Body of pancreas (tissue), 4 donors: ENCODE results near the gene TMCO1. TPM values are rescaled to one million over a fixed set of nuclear protein-coding genes. Genes with fewer than 3 reads are reported as not detected.
A peak's percentile ranks its signal among the peaks of the same experiment; 100 is the strongest.

ENCODE experiments used
- ATAC-seq: fragments of 150-250 bp; one replicate; pipeline ENCODE4 v1.9.1; 2016
- DNase-seq, 4 donors: peaks; one replicate each; pipeline ENCODE4 v3.0.0-alpha.2; 2019
- H3K27ac ChIP-seq, 4 donors: fragments of 200-600 bp; sonication (generic); 1 replicate in 3 of 4; 2 replicates in 1 of 4; pipeline versions ENCODE4 v1.5.1 to v1.6.1; 2016 to 2019; ENCODE audit warnings: mild to moderate bottlenecking in 1 of 4, mixed read lengths in 1 of 4, moderate library complexity in 1 of 4
- H3K27me3 ChIP-seq, 2 donors: fragments of 200-600 bp; sonication (generic); one replicate each; pipeline ENCODE4 v1.6.0; 2016; ENCODE audit warnings: mild to moderate bottlenecking in 1 of 2
- H3K36me3 ChIP-seq, 2 donors: fragments of 200-600 bp; sonication (generic); replicated peaks in 1 of 2; 2 replicates each; pipeline ENCODE4 v1.5.1; 2016; ENCODE audit warnings: low read depth in 2 of 2; ENCODE audit not compliant: insufficient read depth in 1 of 2
- H3K4me1 ChIP-seq: fragments of 200-600 bp; sonication (generic); one replicate; pipeline ENCODE4 v1.6.0; 2016
- H3K4me3 ChIP-seq, 2 donors: fragments of 200-600 bp; sonication (generic); 1 replicate in 1 of 2; 2 replicates in 1 of 2; pipeline ENCODE4 v1.5.1; 2016 to 2019
- H3K9me3 ChIP-seq, 3 donors: fragments of 200-600 bp; sonication (generic); 1 replicate in 2 of 3; 2 replicates in 1 of 3; pipeline ENCODE4 v1.5.1; 2016
- CTCF ChIP-seq, 7 experiments: fragments of 450-650 bp in 4 of 7; fragments of 200-600 bp in 3 of 7; sonication (generic) in 3 of 7; IDR thresholded peaks; one replicate each; pipeline ENCODE4 v1.5.1; 2016 to 2019; ENCODE audit warnings: antibody characterized with exemption in 7 of 7
- POLR2A ChIP-seq, 3 donors: fragments of 450-650 bp; IDR thresholded peaks; one replicate each; pipeline ENCODE4 v1.6.1; 2016; ENCODE audit warnings: antibody characterized with exemption in 3 of 3, mild to moderate bottlenecking in 2 of 3
- WGBS, 2 donors: methylation state at CpG; one replicate each; pipeline ENCODE4 v1.1.5; 2017; 5-methylcytosine and 5-hydroxymethylcytosine counted together
- intact Hi-C: fragments of 100-400 bp; cut with DNase I; formaldehyde crosslinking; loops from one replicate; pipeline ENCODE4 v1.15.1; 2023
- total RNA-seq, 2 donors: library from RNA; depleted of rRNA; stranded (reverse); fragments of >200 nt; gene quantifications; one replicate each; pipeline ENCODE4 v1.1.0, GENCODE V29; 2016

Gene TMCO1
- total RNA-seq, 2 donors from 2014 or later = 29.0 to 39.2 TPM

GRCh38 chr1:165698761-165699052 lies 70.0 kb downstream of the TMCO1 start:
- intact Hi-C loops = no loop called here
- ATAC-seq (no peak), DNase-seq (no peak)
- no peaks in the 10 kb centered on the region for H3K36me3 ChIP-seq
- TF ChIP-seq POLR2A (IDR thresholded peaks at IDR 0.05) (no peak), CTCF (IDR thresholded peaks at IDR 0.05) (no peak)
- H3K27me3 ChIP-seq = no peaks in the 10 kb centered on the region
- 0% methylated on average over 7 of the region's 7 CpGs for WGBS, 2 donors
- peak overlapping the region in 1 of 2 donors; percentile 67 for H3K4me3 ChIP-seq
- H3K9me3 ChIP-seq = no peaks in the 10 kb centered on the region
- peaks cover 21% of the 10 kb centered on the region for H3K4me1 ChIP-seq
- peak overlapping the region; percentile 65 to 89 (median 84) for H3K27ac ChIP-seq

GRCh38 chr1:165697881-165698760 lies 70.5 kb downstream of the TMCO1 start, which contains the start of gene ALDH9A1:
ALDH9A1 (minus strand) TSS chr1:165698562; CDS start chr1:165698558, 4 bp downstream.
- Histone ChIP-seq H3K4me1 (peaks cover 21% of the 10 kb centered on the region), H3K4me3 (peak within 1 kb of the TSS; percentile 67 to 80), H3K27ac (peak within 1 kb of the TSS; percentile 65 to 89 (median 84)), H3K36me3 (no peaks in the 10 kb centered on the region), H3K27me3 (no peaks in the 10 kb centered on the region), H3K9me3 (no peaks in the 10 kb centered on the region)
- DNase-seq = peak; percentile 83 to 90 (median 84)
- TF ChIP-seq CTCF (IDR thresholded peaks at IDR 0.05) (peak in 6 of 7 experiments; percentile 12 to 50 (median 22)), POLR2A (IDR thresholded peaks at IDR 0.05) (peak; percentile 65 to 89 (median 89))
- 0% methylated on average over 41 to 63 of the region's 65 CpGs for WGBS, 2 donors
- peak; percentile 91 for ATAC-seq
- intact Hi-C loops = no loop called here

- intact Hi-C loops = no loop called here
- ATAC-seq (no peak), DNase-seq (no peak)
- Histone ChIP-seq H3K36me3 (no peaks in the 10 kb centered on the region), H3K4me1 (peaks cover 21% of the 10 kb centered on the region), H3K27me3 (no peaks in the 10 kb centered on the region), H3K4me3 (peak overlapping the region in 1 of 2 donors; percentile 67), H3K9me3 (no peaks in the 10 kb centered on the region), H3K27ac (peak overlapping the region in 3 of 4 donors; percentile 81 to 89 (median 88))
- WGBS, 2 donors = 42 to 62% methylated on average over 8 of the region's 8 CpGs
- TF ChIP-seq POLR2A (IDR thresholded peaks at IDR 0.05) (no peak), CTCF (IDR thresholded peaks at IDR 0.05) (no peak)
Observed at GRCh38 chr1:165697491-165697880, 71.2 kb downstream of the TMCO1 start.

GRCh38 chr1:165696625-165697100 lies 72.0 kb downstream of the TMCO1 start:
- DNase-seq = peak in 2 of 4 donors; percentile 39 to 48
- WGBS, 2 donors = 2 to 5% methylated on average over 2 of the region's 2 CpGs
- peak overlapping the region in 2 of 4 donors; percentile 12 to 54 for H3K27ac ChIP-seq
- no peak overlapping the region for H3K4me3 ChIP-seq
- no peaks in the 10 kb centered on the region for H3K27me3 ChIP-seq
- intact Hi-C loops = no loop called here
- peaks cover 21% of the 10 kb centered on the region for H3K4me1 ChIP-seq
- H3K36me3 ChIP-seq = no peaks in the 10 kb centered on the region
- ATAC-seq = peak; percentile 38
- no peak for TF ChIP-seq POLR2A (IDR thresholded peaks at IDR 0.05)
- TF ChIP-seq CTCF (IDR thresholded peaks at IDR 0.05) = no peak
- H3K9me3 ChIP-seq = no peaks in the 10 kb centered on the region
